H1 (cell line): Measurements from ENCODE around the gene MED12L. TPM values are rescaled to one million over a fixed set of nuclear protein-coding genes. Genes with fewer than 3 reads are reported as not detected.

Experiments used
- CTCF ChIA-PET: fragments of 300-600 bp; sonication (Branson Sonifier 250); formaldehyde crosslinking; loops from one replicate; lab custom pipeline; 2021; ENCODE audit not compliant: partially characterized antibody; lab: Charles Lee
- POLR2A ChIA-PET: fragments of 300-600 bp; sonication (Branson Sonifier 250); formaldehyde crosslinking; loops from one replicate; lab custom pipeline; 2021; ENCODE audit warnings: inconsistent platforms; ENCODE audit not compliant: partially characterized antibody; lab: Charles Lee
- DNase-seq, 2 experiments: peaks; one replicate each; pipeline versions ENCODE4 v3.0.0 to v3.0.0-alpha.2; 2010 to 2022; ENCODE audit warnings: low spot score in 2 of 2, low read depth in 1 of 2, mixed read lengths in 1 of 2
- FAIRE-seq: peaks from 2 replicates; lab custom pipeline; 2011; peaks lifted over from hg19 to GRCh38; lab: Jason Lieb, UNC
- H2AFZ ChIP-seq: 2 replicates; pipeline ENCODE4 v1.8.1; 2012; ENCODE audit warnings: low read length, inconsistent platforms
- H2AK5ac ChIP-seq: 2 replicates; pipeline ENCODE4 v1.6.1; 2013; ENCODE audit warnings: low read depth, low read length
- H2BK120ac ChIP-seq: replicated peaks from 2 replicates; pipeline ENCODE3; 2013; ENCODE audit warnings: low read depth, low read length, inconsistent platforms
- H2BK12ac ChIP-seq: 2 replicates; pipeline ENCODE4 v1.6.1; 2013; ENCODE audit warnings: low read depth, low read length
- H2BK15ac ChIP-seq: 2 replicates; pipeline ENCODE4 v1.6.1; 2013; ENCODE audit warnings: low read length
- H2BK20ac ChIP-seq: 2 replicates; pipeline ENCODE4 v1.6.1; 2013; ENCODE audit warnings: low read length
- H2BK5ac ChIP-seq: 2 replicates; pipeline ENCODE4 v1.6.1; 2013; ENCODE audit warnings: low read depth, low read length
- H3K14ac ChIP-seq: 2 replicates; pipeline ENCODE4 v1.6.1; 2013; ENCODE audit warnings: inconsistent platforms; ENCODE audit not compliant: insufficient read length
- H3K18ac ChIP-seq: 2 replicates; pipeline ENCODE4 v1.6.1; 2013; ENCODE audit warnings: low read length; ENCODE audit errors: extremely low read depth
- H3K23ac ChIP-seq: 2 replicates; pipeline ENCODE4 v1.6.1; 2013; ENCODE audit warnings: inconsistent platforms; ENCODE audit not compliant: insufficient read length
- H3K23me2 ChIP-seq: 2 replicates; pipeline ENCODE4 v1.6.1; 2013; ENCODE audit warnings: low read depth, low read length
- H3K27ac ChIP-seq: 2 replicates; pipeline ENCODE4 v1.6.1; 2011; ENCODE audit warnings: low read depth, low read length, inconsistent platforms
- H3K27me3 ChIP-seq, 4 experiments: replicated peaks in 1 of 4; 1 replicate in 1 of 4; 2 replicates in 3 of 4; pipeline versions ENCODE4 v1.6.1 to v1.8.1; 2011 to 2013; ENCODE audit warnings: low read length in 3 of 4, mild to moderate bottlenecking in 3 of 4, inconsistent platforms in 2 of 4, mixed read lengths in 2 of 4, moderate library complexity in 1 of 4; ENCODE audit not compliant: control insufficient read depth in 3 of 4, insufficient read depth in 3 of 4; ENCODE audit errors: extremely low read depth in 1 of 4
- H3K36me3 ChIP-seq, 4 experiments: 2 replicates each; pipeline versions ENCODE4 v1.6.1 to v1.8.1; 2011 to 2013; ENCODE audit warnings: mild to moderate bottlenecking in 4 of 4, low read length in 3 of 4, moderate library complexity in 2 of 4, control low read depth in 1 of 4, inconsistent platforms in 1 of 4; ENCODE audit not compliant: insufficient read depth in 4 of 4, control insufficient read depth in 2 of 4
- H3K4ac ChIP-seq: replicated peaks from 2 replicates; pipeline ENCODE3; 2013; ENCODE audit warnings: low read length, low read depth, mixed read lengths, inconsistent platforms; ENCODE audit not compliant: insufficient read length
- H3K4me1 ChIP-seq, 4 experiments: replicated peaks in 1 of 4; 1 replicate in 1 of 4; 2 replicates in 3 of 4; pipeline versions ENCODE4 v1.6.1 to v1.8.1; 2011 to 2013; ENCODE audit warnings: low read length in 3 of 4, inconsistent platforms in 2 of 4, mixed read lengths in 1 of 4; ENCODE audit not compliant: insufficient read depth in 4 of 4, control insufficient read depth in 3 of 4
- H3K4me2 ChIP-seq, 2 experiments: 2 replicates each; pipeline versions ENCODE4 v1.6.1 to v1.8.1; 2011 to 2013; ENCODE audit warnings: low read depth in 2 of 2, low read length in 2 of 2, control low read depth in 1 of 2, inconsistent platforms in 1 of 2, mild to moderate bottlenecking in 1 of 2; ENCODE audit not compliant: insufficient read depth in 1 of 2
- H3K4me3 ChIP-seq, 4 experiments: fragments of 200-600, 300-600 bp in 1 of 4; sonication (generic), shearing (Covaris generic), sonication (Bioruptor Twin) in 1 of 4; 2 replicates each; pipeline versions ENCODE4 v1.5.1 to v1.8.1; 2011 to 2016; ENCODE audit warnings: low read length in 4 of 4, low read depth in 3 of 4, control low read depth in 2 of 4, inconsistent platforms in 2 of 4, mild to moderate bottlenecking in 2 of 4, mixed read lengths in 1 of 4, moderate library complexity in 1 of 4; ENCODE audit not compliant: insufficient read depth in 2 of 4; ENCODE audit errors: extremely low read depth in 1 of 4
- H3K56ac ChIP-seq: replicated peaks from 2 replicates; pipeline ENCODE3; 2013; ENCODE audit warnings: low read depth, mild to moderate bottlenecking, mixed read lengths, low read length, inconsistent platforms; ENCODE audit not compliant: insufficient read length
- H3K79me1 ChIP-seq: 2 replicates; pipeline ENCODE4 v1.6.1; 2013; ENCODE audit warnings: low read depth, low read length, control low read depth
- H3K79me2 ChIP-seq, 2 experiments: 2 replicates each; pipeline versions ENCODE4 v1.6.1 to v1.8.1; 2012 to 2013; ENCODE audit warnings: low read length in 2 of 2, mild to moderate bottlenecking in 2 of 2, inconsistent platforms in 1 of 2; ENCODE audit not compliant: insufficient read depth in 2 of 2, control insufficient read depth in 1 of 2
- H3K9ac ChIP-seq, 4 experiments: replicated peaks in 1 of 4; 1 replicate in 1 of 4; 2 replicates in 3 of 4; pipeline versions ENCODE4 v1.6.1 to v1.8.1; 2011 to 2013; ENCODE audit warnings: low read depth in 3 of 4, low read length in 3 of 4, control low read depth in 2 of 4, mild to moderate bottlenecking in 2 of 4, moderate library complexity in 2 of 4, inconsistent platforms in 1 of 4; ENCODE audit errors: extremely low read depth in 1 of 4
- H3K9me3 ChIP-seq, 2 experiments: 2 replicates each; pipeline versions ENCODE4 v1.6.1 to v1.8.1; 2012 to 2013; ENCODE audit warnings: mild to moderate bottlenecking in 2 of 2, moderate library complexity in 2 of 2, control low read depth in 1 of 2, inconsistent platforms in 1 of 2, low read depth in 1 of 2, low read length in 1 of 2, mixed read lengths in 1 of 2; ENCODE audit not compliant: insufficient read depth in 2 of 2
- H4K20me1 ChIP-seq, 2 experiments: replicated peaks in 1 of 2; 2 replicates each; pipeline versions ENCODE3 to v1.8.1; 2011 to 2013; ENCODE audit warnings: inconsistent platforms in 2 of 2, low read length in 2 of 2, mild to moderate bottlenecking in 1 of 2; ENCODE audit not compliant: insufficient read depth in 2 of 2, control insufficient read depth in 1 of 2
- H4K5ac ChIP-seq: 2 replicates; pipeline ENCODE4 v1.6.1; 2013; ENCODE audit warnings: low read length, low read depth, mixed read lengths, inconsistent platforms; ENCODE audit not compliant: insufficient read length
- H4K8ac ChIP-seq: 2 replicates; pipeline ENCODE4 v1.8.0; 2013; ENCODE audit warnings: mild to moderate bottlenecking, moderate library complexity, low read length, inconsistent platforms; ENCODE audit not compliant: insufficient read depth; ENCODE audit errors: extremely low read depth
- H4K91ac ChIP-seq: replicated peaks from 2 replicates; pipeline ENCODE3; 2013; ENCODE audit warnings: low read length, mixed read lengths, inconsistent platforms; ENCODE audit not compliant: insufficient read length
- FOSL1 ChIP-seq: IDR thresholded peaks from 2 replicates; pipeline ENCODE4 v1.6.1; 2011; ENCODE audit warnings: mild to moderate bottlenecking, low read depth, low read length, moderate library complexity; ENCODE audit not compliant: insufficient read depth
- SIX5 ChIP-seq: IDR thresholded peaks from 2 replicates; pipeline ENCODE4 v1.6.1; 2011; ENCODE audit warnings: mild to moderate bottlenecking, low read depth, low read length
- TEAD4 ChIP-seq: IDR thresholded peaks from 2 replicates; pipeline ENCODE4 v1.6.1; 2012; ENCODE audit warnings: low read depth, low read length, inconsistent platforms, mixed read lengths
- WGBS, 2 experiments: shearing (Covaris generic) in 1 of 2; methylation state at CpG; one replicate each; pipeline versions ENCODE4 v1.1.6 to v1.1.7; 2013 to 2015; ENCODE audit warnings: low lambda C conversion rate in 2 of 2, mixed read lengths in 2 of 2, inconsistent platforms in 1 of 2, low coverage in 1 of 2, missing lambda C conversion rate in 1 of 2; ENCODE audit not compliant: insufficient replicate concordance in 2 of 2, insufficient coverage in 1 of 2, insufficient read length in 1 of 2; ENCODE audit errors: extremely low coverage in 1 of 2, missing lambda C conversion rate in 1 of 2; 5-methylcytosine and 5-hydroxymethylcytosine counted together
- polyA plus RNA-seq, 7 experiments: library from polyadenylated mRNA; depleted of rRNA in 3 of 7; stranded (reverse) in 5 of 7; unstranded in 2 of 7; fragments of >200 nt in 5 of 7; fragments of 200-250 nt in 2 of 7; gene quantifications; 1 replicate in 5 of 7; 2 replicates in 1 of 7; 4 replicates in 1 of 7; pipeline versions ENCODE4 v1.2.1 to v1.2.3, GENCODE V29; 2011 to 2013; ENCODE audit warnings: missing spikeins in 2 of 7, mixed read lengths in 2 of 7
- total RNA-seq: library from RNA; stranded (reverse); fragmentation: NEBNext Ultra II Directional; extraction: Animal tissue kit (Norgen Biotek cat#: 25700); gene quantifications from 2 replicates; pipeline ENCODE4 v1.2.1, GENCODE V29; 2021
- TF ChIP-seq, protein P1 (sequence below): IDR thresholded peaks from 2 replicates; pipeline ENCODE4 v1.6.1; 2012; ENCODE audit warnings: inconsistent platforms

MED12L gene
- total and polyA plus RNA-seq, 2 of the 8 experiments (the other 6 are each of a cell fraction or from before 2014, with no cell fraction given), result 3.6 to 26.2 TPM

DNA sequence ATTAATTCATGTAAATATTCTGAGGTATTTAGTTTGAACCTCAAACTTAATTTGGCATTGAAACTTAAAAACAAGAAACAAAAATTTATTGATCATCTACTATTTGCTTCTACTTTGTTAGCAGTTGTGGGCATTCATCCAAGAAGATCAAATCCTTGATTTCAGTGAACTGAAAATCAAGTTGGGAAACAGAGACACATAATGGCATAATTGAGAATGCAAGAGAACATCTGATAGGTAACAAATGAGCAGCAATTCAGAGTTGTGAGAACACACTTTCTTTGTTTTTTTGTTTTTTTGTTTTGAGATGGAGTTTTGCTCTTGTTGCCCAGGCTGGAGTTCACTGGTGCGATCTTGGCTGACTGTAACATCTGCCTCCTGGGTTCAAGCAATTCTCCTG is 33.9 kb upstream of the MED12L start:
- Histone ChIP-seq H2BK20ac (no peak overlapping the region), H2BK5ac (no peak overlapping the region), H2AFZ (no peak overlapping the region), H2BK15ac (no peak overlapping the region), H4K20me1 (no peaks in the 10 kb centered on the region), H3K4me3 (no peak overlapping the region), H3K27me3 (no peaks in the 10 kb centered on the region), H2BK12ac (no peak overlapping the region), H3K18ac (no peak overlapping the region), H4K5ac (no peak overlapping the region), H3K9me3 (no peaks in the 10 kb centered on the region), H3K27ac (no peak overlapping the region), H3K79me1 (no peaks in the 10 kb centered on the region), H3K23ac (no peak overlapping the region), H3K79me2 (no peaks in the 10 kb centered on the region), H3K4ac (no peak overlapping the region), H4K91ac (no peak overlapping the region), H3K4me1 (no peaks in the 10 kb centered on the region), H3K14ac (no peak overlapping the region), H2BK120ac (no peak overlapping the region), H3K9ac (no peak overlapping the region), H3K23me2 (no peaks in the 10 kb centered on the region), H3K36me3 (no peaks in the 10 kb centered on the region), H3K4me2 (no peak overlapping the region), H4K8ac (no peak overlapping the region), H3K56ac (no peak overlapping the region), H2AK5ac (no peak overlapping the region)
- no peak for DNase-seq
- TF ChIP-seq FOSL1 (no peak), SIX5 (no peak), TEAD4 (no peak)
- TF ChIP-seq, protein P1, sequence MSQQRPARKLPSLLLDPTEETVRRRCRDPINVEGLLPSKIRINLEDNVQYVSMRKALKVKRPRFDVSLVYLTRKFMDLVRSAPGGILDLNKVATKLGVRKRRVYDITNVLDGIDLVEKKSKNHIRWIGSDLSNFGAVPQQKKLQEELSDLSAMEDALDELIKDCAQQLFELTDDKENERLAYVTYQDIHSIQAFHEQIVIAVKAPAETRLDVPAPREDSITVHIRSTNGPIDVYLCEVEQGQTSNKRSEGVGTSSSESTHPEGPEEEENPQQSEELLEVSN, result no peak
- POLR2A ChIA-PET, result no interaction called here
- FAIRE-seq, result no peak
- CTCF ChIA-PET, result no interaction called here
- WGBS, 2 experiments, result 94% methylated on average over 1 of the region's 1 CpG; no CpG with 5 or more reads in 1 of the 2 experiments
